Adrenal gland (tissue), 12 donors: ENCODE data around the gene DIP2C. TPM values are rescaled to one million over a fixed set of nuclear protein-coding genes. Genes with fewer than 3 reads are reported as not detected.

ENCODE experiments used
- DNase-seq, 7 donors: peaks; one replicate each; pipeline ENCODE4 v3.0.0-alpha.2; 2019 to 2020
- H3K27ac ChIP-seq, 5 donors: fragments of 200-600 bp; sonication (generic) in 4 of 5; 1 replicate in 3 of 5; 2 replicates in 2 of 5; pipeline versions ENCODE4 v1.5.1 to v1.8.0; 2016 to 2020; ENCODE audit warnings: mild to moderate bottlenecking in 1 of 5
- H3K27me3 ChIP-seq: fragments of 200-600 bp; 2 replicates; pipeline ENCODE4 v1.8.0; 2021
- H3K36me3 ChIP-seq, 2 donors: fragments of 200-600 bp; replicated peaks in 1 of 2; 1 replicate in 1 of 2; 2 replicates in 1 of 2; pipeline versions ENCODE4 v1.5.1 to v1.8.0; 2018 to 2022
- H3K4me1 ChIP-seq, 2 donors: fragments of 200-600 bp; replicated peaks in 1 of 2; 1 replicate in 1 of 2; 2 replicates in 1 of 2; pipeline versions ENCODE4 v1.5.1 to v1.8.0; 2018 to 2021
- H3K4me3 ChIP-seq, 4 donors: fragments of 200-600 bp; sonication (generic) in 3 of 4; one replicate each; pipeline ENCODE4 v1.5.1; 2016 to 2018
- H3K9me3 ChIP-seq, 3 donors: fragments of 200-600 bp; sonication (generic) in 1 of 3; replicated peaks in 1 of 3; 1 replicate in 2 of 3; 2 replicates in 1 of 3; pipeline versions ENCODE4 v1.5.1 to v1.8.0; 2016 to 2021
- CTCF ChIP-seq, 6 experiments: fragments of 450-650 bp in 4 of 6; fragments of 200-600 bp in 2 of 6; sonication (generic) in 1 of 6; IDR thresholded peaks; 1 replicate in 5 of 6; 2 replicates in 1 of 6; pipeline versions ENCODE4 v1.5.1 to v1.8.0; 2016 to 2021; ENCODE audit warnings: antibody characterized with exemption in 6 of 6, mild to moderate bottlenecking in 2 of 6, moderate library complexity in 1 of 6
- POLR2A ChIP-seq, 2 donors: fragments of 450-650 bp; IDR thresholded peaks; one replicate each; pipeline ENCODE4 v1.6.1; 2017; ENCODE audit warnings: antibody characterized with exemption in 2 of 2, mild to moderate bottlenecking in 2 of 2, moderate library complexity in 1 of 2
- WGBS, 4 donors: extraction: QIAGEN DNeasy Blood & Tissue Kit in 2 of 4; methylation state at CpG; one replicate each; pipeline versions ENCODE4 v1.1.5 to v1.1.7; 2013 to 2017; 5-methylcytosine and 5-hydroxymethylcytosine counted together
- intact Hi-C, 2 donors: fragments of 100-400 bp; cut with DNase I; formaldehyde crosslinking; loops; one replicate each; pipeline versions ENCODE4 v1.14.1 to v1.15.0; 2022 to 2023
- polyA plus RNA-seq, 3 donors: library from polyadenylated mRNA; stranded (reverse); fragments of 200-250 nt in 2 of 3; fragments of 350-450 nt in 1 of 3; fragmentation: Illumina TruSeq in 1 of 3; extraction: RNeasy Lipid Tissue Mini Kit (QIAGEN cat#74804) in 1 of 3; gene quantifications; one replicate each; pipeline ENCODE4 v1.2.3, GENCODE V29; 2013 to 2014
- total RNA-seq, 9 donors: library from RNA; depleted of rRNA in 4 of 9; stranded (reverse); fragments of >200 nt in 4 of 9; fragments of 120-200 nt in 1 of 9; fragmentation: NEBNext Ultra II Directional in 1 of 9; extraction: Animal tissue kit (Norgen Biotek cat#: 25700) in 1 of 9; gene quantifications; one replicate each; pipeline versions ENCODE4 v1.1.0 to v1.2.4, GENCODE V29; 2013 to 2023
- donor health status: healthy with polysubstance abuse.
- donor health status: Bipolar disorder and iron deficiency.
- donor health status: DM: yes; HTN: yes; CAD: no.
- donor health status: DM: no; HTN: no; CAD: no.
- donor health status: DM: no; HTN: no; CAD: no.
- donor health status: DM: yes; HTN: yes; CAD: no.

The DIP2C gene
- total and polyA plus RNA-seq, 12 donors, result 4.8 to 23.9 (median 19.7) TPM

- H3K4me3 ChIP-seq, result no peak overlapping the region
- no peaks in the 10 kb centered on the region for H3K36me3 ChIP-seq
- H3K9me3 ChIP-seq, result no peaks in the 10 kb centered on the region
- intact Hi-C loops, result no loop called here
- H3K4me1 ChIP-seq, result peaks cover 0 to 9% of the 10 kb centered on the region in 2 donors
- TF ChIP-seq CTCF (IDR thresholded peaks at IDR 0.05) (no peak), POLR2A (IDR thresholded peaks at IDR 0.05) (no peak)
- 90 to 93% (median 92%) methylated on average over 20 to 26 of the region's 26 CpGs for WGBS, 4 donors
- H3K27ac ChIP-seq, result no peak overlapping the region
- peak in 1 of 7 donors; percentile 48 for DNase-seq
- no peaks in the 10 kb centered on the region for H3K27me3 ChIP-seq
These were observed 18.5 kb downstream of the DIP2C start for GRCh38 chr10:670990-671389.

DNA sequence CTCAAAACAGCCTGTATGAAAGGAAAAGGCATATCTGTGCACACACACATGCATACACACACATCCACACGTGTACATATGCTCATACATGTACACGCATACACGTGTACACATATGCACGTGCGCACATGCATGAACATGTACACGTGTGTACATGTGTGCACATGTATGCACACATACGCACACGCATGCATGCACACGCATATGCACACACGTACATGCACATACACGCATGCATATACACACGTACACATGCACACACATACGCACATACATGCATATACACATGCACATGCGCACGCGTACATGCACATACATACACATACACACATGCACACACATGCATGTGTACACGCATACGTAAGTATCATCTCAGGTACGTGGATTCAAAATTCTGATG lies 19.4 kb downstream of the DIP2C start:
- no peak for DNase-seq
- H3K9me3 ChIP-seq, result no peaks in the 10 kb centered on the region
- WGBS, 4 donors, result 87 to 89% (median 88%) methylated on average over 19 of the region's 19 CpGs
- H3K27ac ChIP-seq, result no peak overlapping the region
- H3K27me3 ChIP-seq, result no peaks in the 10 kb centered on the region
- no peak overlapping the region for H3K4me3 ChIP-seq
- no peaks in the 10 kb centered on the region for H3K36me3 ChIP-seq
- H3K4me1 ChIP-seq, result no peaks in the 10 kb centered on the region
- TF ChIP-seq CTCF (IDR thresholded peaks at IDR 0.05) (no peak), POLR2A (IDR thresholded peaks at IDR 0.05) (no peak)
- intact Hi-C loops, result no loop called here

DNA sequence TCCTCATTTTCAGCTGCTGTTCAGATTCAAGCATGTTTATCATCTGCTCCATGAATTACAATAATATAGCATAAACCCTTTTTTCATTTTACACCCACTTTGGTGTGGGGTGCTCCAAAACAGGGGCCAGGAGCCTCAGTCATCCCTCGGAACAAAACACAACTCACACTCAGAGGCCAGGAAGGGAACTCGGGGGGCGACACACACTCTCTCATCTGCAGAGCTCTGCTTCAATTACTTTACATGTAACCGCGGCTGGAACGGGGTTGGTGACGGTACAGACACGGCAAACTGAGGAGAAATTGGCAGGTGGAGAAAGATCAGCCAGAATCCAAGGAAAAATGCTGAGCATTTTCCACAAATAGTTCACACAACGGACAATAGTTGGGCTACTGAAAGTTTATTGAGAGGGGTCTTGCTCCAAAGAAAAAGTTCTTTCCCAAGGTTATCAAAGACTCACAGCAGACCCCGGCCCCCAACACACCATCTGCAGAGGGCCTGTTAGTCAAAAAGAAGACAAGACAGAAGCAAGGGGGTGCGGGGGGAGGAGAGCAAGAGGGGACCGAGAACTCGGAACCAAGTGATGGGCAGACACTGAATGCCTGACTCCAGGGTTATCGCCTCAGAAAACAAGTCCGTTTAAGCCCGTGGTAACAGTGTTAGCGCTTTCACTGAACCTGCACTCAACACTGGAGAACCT lies 20.5 kb downstream of the DIP2C start:
- no peak for DNase-seq
- Histone ChIP-seq H3K36me3 (no peaks in the 10 kb centered on the region), H3K27ac (no peak overlapping the region), H3K9me3 (no peaks in the 10 kb centered on the region), H3K4me3 (no peak overlapping the region), H3K4me1 (no peaks in the 10 kb centered on the region), H3K27me3 (no peaks in the 10 kb centered on the region)
- TF ChIP-seq POLR2A (IDR thresholded peaks at IDR 0.05) (no peak), CTCF (IDR thresholded peaks at IDR 0.05) (no peak)
- WGBS, 4 donors, result 90 to 95% (median 93%) methylated on average over 17 of the region's 17 CpGs
- intact Hi-C loops, result no loop called here

- WGBS, 4 donors, result 93 to 97% (median 95%) methylated on average over 7 of the region's 7 CpGs
- no peaks in the 10 kb centered on the region for H3K4me1 ChIP-seq
These were observed 21.8 kb downstream of the DIP2C start for GRCh38 chr10:667602-668143.

More at GRCh38 chr10:667602-668143, 21.8 kb downstream of the DIP2C start:
- no peaks in the 10 kb centered on the region for H3K27me3 ChIP-seq
- no peak overlapping the region for H3K4me3 ChIP-seq
- H3K27ac ChIP-seq, result no peak overlapping the region
- DNase-seq, result no peak
- no peaks in the 10 kb centered on the region for H3K36me3 ChIP-seq
- intact Hi-C loops, result no loop called here
- no peaks in the 10 kb centered on the region for H3K9me3 ChIP-seq
- no peak for TF ChIP-seq POLR2A (IDR thresholded peaks at IDR 0.05)
- no peak for TF ChIP-seq CTCF (IDR thresholded peaks at IDR 0.05)
